ENCODE data around the gene CREB3L2. TPM values are rescaled to one million over a fixed set of nuclear protein-coding genes. Genes with fewer than 3 reads are reported as not detected.
"Not testable (repeated sequence)": the region's sequence is repeated elsewhere in the genome, so short reads cannot be mapped to it uniquely, and the experiment has no call there.

CREB3L2 gene
- total RNA-seq, 1 experiment from 2014 or later = 18.1 TPM

DNA sequence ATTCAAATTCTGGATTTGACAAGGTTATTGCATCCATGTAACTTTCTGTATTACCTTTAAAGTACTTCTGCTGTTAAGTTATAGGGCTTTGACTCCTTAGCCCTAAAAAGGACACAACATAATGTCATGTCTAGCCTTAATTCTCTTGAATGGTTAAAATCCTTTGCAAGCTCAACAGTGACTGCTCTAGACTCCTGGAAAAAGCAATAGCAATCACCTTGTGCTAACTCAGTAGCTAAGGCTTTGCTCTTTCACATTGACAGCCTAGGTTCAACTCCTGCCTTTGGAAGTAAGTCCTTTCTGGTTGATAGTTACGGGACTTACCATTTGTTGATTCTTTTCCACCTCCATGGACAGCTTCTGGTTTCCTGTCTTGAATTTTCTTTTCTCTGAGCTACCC lies 16.1 kb upstream of the CREB3L2 start:
- H3K9me2 ChIP-seq (replicated peaks; ENCODE audit: low read length) = no peaks in the 10 kb centered on the region
- no peak for TF ChIP-seq EZH2phosphoT487 (IDR thresholded peaks at IDR 0.05; ENCODE audit: borderline replicate concordance, low read length)
- TF ChIP-seq, protein P1, sequence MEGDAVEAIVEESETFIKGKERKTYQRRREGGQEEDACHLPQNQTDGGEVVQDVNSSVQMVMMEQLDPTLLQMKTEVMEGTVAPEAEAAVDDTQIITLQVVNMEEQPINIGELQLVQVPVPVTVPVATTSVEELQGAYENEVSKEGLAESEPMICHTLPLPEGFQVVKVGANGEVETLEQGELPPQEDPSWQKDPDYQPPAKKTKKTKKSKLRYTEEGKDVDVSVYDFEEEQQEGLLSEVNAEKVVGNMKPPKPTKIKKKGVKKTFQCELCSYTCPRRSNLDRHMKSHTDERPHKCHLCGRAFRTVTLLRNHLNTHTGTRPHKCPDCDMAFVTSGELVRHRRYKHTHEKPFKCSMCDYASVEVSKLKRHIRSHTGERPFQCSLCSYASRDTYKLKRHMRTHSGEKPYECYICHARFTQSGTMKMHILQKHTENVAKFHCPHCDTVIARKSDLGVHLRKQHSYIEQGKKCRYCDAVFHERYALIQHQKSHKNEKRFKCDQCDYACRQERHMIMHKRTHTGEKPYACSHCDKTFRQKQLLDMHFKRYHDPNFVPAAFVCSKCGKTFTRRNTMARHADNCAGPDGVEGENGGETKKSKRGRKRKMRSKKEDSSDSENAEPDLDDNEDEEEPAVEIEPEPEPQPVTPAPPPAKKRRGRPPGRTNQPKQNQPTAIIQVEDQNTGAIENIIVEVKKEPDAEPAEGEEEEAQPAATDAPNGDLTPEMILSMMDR (conservative IDR thresholded peaks at IDR 0.05; ENCODE audit: low read depth, low read length) = no peak
- no peak for TF ChIP-seq EZH2 (IDR thresholded peaks at IDR 0.05; ENCODE audit: low read length, unreplicated experiment)
- no peak for ATAC-seq
- CTCF ChIA-PET = no interaction called here
- BruUV-seq (replicated peaks) = no TSS peak
- intact Hi-C loops (cut with micrococcal nuclease) = no loop called here
- H3K9me3 ChIP-seq (ENCODE audit: low read length) = no peaks in the 10 kb centered on the region
- no peaks in the 10 kb centered on the region for H4K20me1 ChIP-seq (ENCODE audit: low read length)
- DNase-seq = no peak
- H3K4me1 ChIP-seq (ENCODE audit: insufficient read depth, low read length) = no peaks in the 10 kb centered on the region
- no peak overlapping the region for H2AFZ ChIP-seq (ENCODE audit: low read length)
- no peaks in the 10 kb centered on the region for H3K36me3 ChIP-seq (ENCODE audit: low read depth, low read length)
- H3K4me2 ChIP-seq (ENCODE audit: low read length) = no peak overlapping the region
- no peaks in the 10 kb centered on the region for H3K79me2 ChIP-seq (ENCODE audit: low read length)
- H3K27ac ChIP-seq (ENCODE audit: low read length) = no peak overlapping the region
- H3K9ac ChIP-seq (ENCODE audit: low read length) = no peak overlapping the region
- H3K27me3 ChIP-seq (ENCODE audit: low read length) = no peaks in the 10 kb centered on the region
- H3F3A ChIP-seq (ENCODE audit: low read length, unreplicated experiment) = no peaks in the 10 kb centered on the region
- POLR2A ChIA-PET (ENCODE audit: unreplicated experiment) = no interaction called here
- H3K4me3 ChIP-seq (ENCODE audit: low read length) = no peak overlapping the region

DNA sequence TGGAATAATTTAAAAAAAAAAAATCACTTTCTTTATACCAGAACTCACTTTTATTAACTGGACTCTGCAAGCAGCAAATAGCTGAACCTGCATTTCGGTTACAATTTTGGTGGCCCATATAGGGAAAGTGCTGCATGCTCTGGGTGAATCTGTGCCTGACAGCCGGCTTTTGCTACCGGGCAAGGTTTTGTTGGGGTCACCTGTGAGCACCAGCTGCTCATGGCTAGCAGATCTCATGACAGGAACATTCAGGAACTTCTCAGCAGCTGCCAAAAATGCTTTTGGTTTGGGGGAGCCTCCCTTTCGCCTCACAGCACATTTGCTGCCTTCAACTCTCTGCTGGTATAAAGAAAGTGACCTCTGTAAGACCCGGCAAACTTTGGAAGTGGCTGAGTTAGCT lies 13.2 kb upstream of the CREB3L2 start:
- DNase-seq (no peak), ATAC-seq (no peak)
- H3K9me2 ChIP-seq (replicated peaks; ENCODE audit: low read length) = no peaks in the 10 kb centered on the region
- no peak overlapping the region for H3K4me3 ChIP-seq (ENCODE audit: low read length)
- intact Hi-C loops (cut with micrococcal nuclease) = no loop called here
- H3F3A ChIP-seq (ENCODE audit: low read length, unreplicated experiment) = no peaks in the 10 kb centered on the region
- ChIA-PET CTCF (no interaction called here), POLR2A (ENCODE audit: unreplicated experiment) (no interaction called here)
- H3K9me3 ChIP-seq (ENCODE audit: low read length) = no peaks in the 10 kb centered on the region
- no peak overlapping the region for H3K9ac ChIP-seq (ENCODE audit: low read length)
- no peak overlapping the region for H3K4me2 ChIP-seq (ENCODE audit: low read length)
- H3K36me3 ChIP-seq (ENCODE audit: low read depth, low read length) = no peaks in the 10 kb centered on the region
- TF ChIP-seq EZH2 (IDR thresholded peaks at IDR 0.05; ENCODE audit: low read length, unreplicated experiment) = no peak
- TF ChIP-seq, protein P1 (conservative IDR thresholded peaks at IDR 0.05; ENCODE audit: low read depth, low read length) = no peak
- TF ChIP-seq EZH2phosphoT487 (IDR thresholded peaks at IDR 0.05; ENCODE audit: borderline replicate concordance, low read length) = no peak
- H4K20me1 ChIP-seq (ENCODE audit: low read length) = no peaks in the 10 kb centered on the region
- H3K4me1 ChIP-seq (ENCODE audit: insufficient read depth, low read length) = no peaks in the 10 kb centered on the region
- H3K79me2 ChIP-seq (ENCODE audit: low read length) = no peaks in the 10 kb centered on the region
- BruUV-seq (replicated peaks) = no TSS peak
- no peak overlapping the region for H2AFZ ChIP-seq (ENCODE audit: low read length)
- H3K27me3 ChIP-seq (ENCODE audit: low read length) = no peaks in the 10 kb centered on the region
- H3K27ac ChIP-seq (ENCODE audit: low read length) = no peak overlapping the region

DNA sequence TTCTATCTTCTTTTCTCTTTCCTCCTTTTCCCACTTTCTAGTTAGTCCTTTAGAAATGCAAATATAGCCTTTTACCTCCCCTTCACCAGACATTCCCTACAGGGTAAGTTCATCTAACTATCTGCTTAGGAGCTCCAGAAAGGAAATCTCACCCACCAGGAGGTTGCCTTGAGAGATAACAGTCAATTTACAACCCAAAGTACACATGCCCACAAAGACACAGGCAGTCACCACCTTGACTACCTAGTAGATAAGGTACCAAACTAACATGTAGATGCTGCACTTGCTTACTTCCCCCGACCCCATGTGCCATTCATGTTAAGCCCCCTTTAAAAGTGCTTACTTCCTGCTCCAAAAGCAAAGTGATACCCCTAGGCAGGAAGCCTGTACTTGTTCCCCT lies 12.8 kb upstream of the CREB3L2 start:
- Histone ChIP-seq H3K4me1 (ENCODE audit: insufficient read depth, low read length) (no peaks in the 10 kb centered on the region), H3K4me2 (ENCODE audit: low read length) (no peak overlapping the region), H3K79me2 (ENCODE audit: low read length) (no peaks in the 10 kb centered on the region), H2AFZ (ENCODE audit: low read length) (no peak overlapping the region), H4K20me1 (ENCODE audit: low read length) (no peaks in the 10 kb centered on the region), H3K9me3 (ENCODE audit: low read length) (no peaks in the 10 kb centered on the region), H3K9me2 (replicated peaks; ENCODE audit: low read length) (no peaks in the 10 kb centered on the region), H3K36me3 (ENCODE audit: low read depth, low read length) (no peaks in the 10 kb centered on the region), H3K9ac (ENCODE audit: low read length) (no peak overlapping the region), H3K27me3 (ENCODE audit: low read length) (no peaks in the 10 kb centered on the region), H3K27ac (ENCODE audit: low read length) (no peak overlapping the region), H3F3A (ENCODE audit: low read length, unreplicated experiment) (no peaks in the 10 kb centered on the region), H3K4me3 (ENCODE audit: low read length) (no peak overlapping the region)
- DNase-seq = no peak
- ATAC-seq = no peak
- no TSS peak for BruUV-seq (replicated peaks)
- ChIA-PET CTCF (no interaction called here), POLR2A (ENCODE audit: unreplicated experiment) (no interaction called here)
- TF ChIP-seq EZH2 (IDR thresholded peaks at IDR 0.05; ENCODE audit: low read length, unreplicated experiment) (no peak), EZH2phosphoT487 (IDR thresholded peaks at IDR 0.05; ENCODE audit: borderline replicate concordance, low read length) (no peak)
- intact Hi-C loops (cut with micrococcal nuclease) = no loop called here

DNA sequence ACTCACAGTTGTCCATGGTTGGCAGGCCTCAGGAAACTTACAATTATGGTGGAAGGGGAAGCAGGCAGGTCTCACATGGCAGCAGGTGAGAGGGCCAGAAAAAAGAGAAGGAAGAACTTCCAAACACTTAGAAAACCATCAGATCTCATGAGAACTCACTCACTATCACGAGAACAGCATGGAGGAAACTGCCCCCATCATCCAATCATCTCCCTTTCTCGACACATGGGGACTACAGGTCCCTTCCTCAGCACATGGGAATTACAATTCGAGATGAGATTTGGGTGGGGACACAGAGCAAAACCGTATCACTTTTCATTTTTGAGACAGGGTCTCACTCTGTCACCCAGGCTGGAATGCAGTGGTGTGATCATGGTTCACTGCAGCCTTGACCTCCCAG lies 12.3 kb upstream of the CREB3L2 start:
- H3K27ac ChIP-seq (ENCODE audit: low read length); H3K9me3 ChIP-seq (ENCODE audit: low read length); POLR2A ChIA-PET (ENCODE audit: unreplicated experiment); H2AFZ ChIP-seq (ENCODE audit: low read length); H3K36me3 ChIP-seq (ENCODE audit: low read depth, low read length); H3K79me2 ChIP-seq (ENCODE audit: low read length); H3F3A ChIP-seq (ENCODE audit: low read length, unreplicated experiment); H4K20me1 ChIP-seq (ENCODE audit: low read length); H3K4me1 ChIP-seq (ENCODE audit: insufficient read depth, low read length); H3K27me3 ChIP-seq (ENCODE audit: low read length); H3K9ac ChIP-seq (ENCODE audit: low read length); BruUV-seq (replicated peaks); H3K9me2 ChIP-seq (replicated peaks; ENCODE audit: low read length); H3K4me2 ChIP-seq (ENCODE audit: low read length); H3K4me3 ChIP-seq (ENCODE audit: low read length); CTCF ChIA-PET; DNase-seq; intact Hi-C loops (cut with micrococcal nuclease); ATAC-seq: not testable (repeated sequence)

All from PC-3 (cell line).